Endothelial cell of umbilical vein (primary cell): ENCODE measurements around the gene GPR42. TPM values are rescaled to one million over a fixed set of nuclear protein-coding genes. Genes with fewer than 3 reads are reported as not detected.

ENCODE experiments used
- BruUV-seq: library from RNA; stranded (reverse); fragments of 400-500 nt; replicated peaks from 2 replicates; lab custom pipeline; 2021; lab: Mats Ljungman, UMichigan
- CTCF ChIA-PET: fragments of 300-600, 350-600 bp; sonication (Branson Sonifier 250); formaldehyde crosslinking; loops from one replicate; lab custom pipeline; 2021; ENCODE audit warnings: antibody characterized with exemption, inconsistent platforms; lab: Charles Lee
- POLR2A ChIA-PET: fragments of 300-600, 350-600 bp; sonication (Branson Sonifier 250); formaldehyde crosslinking; loops from one replicate; lab custom pipeline; 2021; ENCODE audit warnings: antibody characterized with exemption, inconsistent platforms; lab: Charles Lee
- DNase-seq: peaks from one replicate; pipeline ENCODE4 v3.0.0-alpha.2; 2011; ENCODE audit warnings: low read depth, low spot score
- FAIRE-seq: peaks from 2 replicates; lab custom pipeline; 2011; peaks lifted over from hg19 to GRCh38; lab: Jason Lieb, UNC
- H2AFZ ChIP-seq: 2 replicates; pipeline ENCODE4 v1.6.0; 2012; ENCODE audit warnings: low read depth, low read length, control low read depth, inconsistent platforms
- H3K27ac ChIP-seq: 2 replicates; pipeline ENCODE4 v1.5.1; 2011; ENCODE audit warnings: low read depth, mild to moderate bottlenecking, control low read depth, low read length, moderate library complexity; ENCODE audit not compliant: insufficient read depth
- H3K27me3 ChIP-seq, 2 experiments: 2 replicates each; pipeline versions ENCODE4 v1.6.0 to v1.6.1; 2011; ENCODE audit warnings: low read length in 2 of 2, mixed read lengths in 1 of 2; ENCODE audit not compliant: control insufficient read depth in 2 of 2, insufficient read depth in 2 of 2
- H3K36me3 ChIP-seq, 2 experiments: 2 replicates in 1 of 2; 3 replicates in 1 of 2; pipeline ENCODE4 v1.5.1; 2011; ENCODE audit warnings: low read length in 2 of 2, mild to moderate bottlenecking in 1 of 2, moderate library complexity in 1 of 2; ENCODE audit not compliant: control insufficient read depth in 2 of 2, insufficient read depth in 2 of 2; ENCODE audit errors: extremely low read depth in 1 of 2
- H3K4me1 ChIP-seq: 3 replicates; pipeline ENCODE4 v1.5.1; 2011; ENCODE audit warnings: mild to moderate bottlenecking, low read length; ENCODE audit not compliant: control insufficient read depth, insufficient read depth; ENCODE audit errors: extremely low read depth
- H3K4me2 ChIP-seq: 2 replicates; pipeline ENCODE4 v1.6.1; 2011; ENCODE audit warnings: low read length, control low read depth, mixed read lengths; ENCODE audit not compliant: insufficient read depth
- H3K4me3 ChIP-seq, 3 experiments: fragments of 200-600 bp in 1 of 3; sonication (generic), shearing (Covaris generic) in 1 of 3; replicated peaks in 1 of 3; 2 replicates each; pipeline ENCODE4 v1.5.1; 2011 to 2016; ENCODE audit warnings: control low read depth in 3 of 3, low read length in 3 of 3, mild to moderate bottlenecking in 2 of 3, inconsistent platforms in 1 of 3, low read depth in 1 of 3, moderate library complexity in 1 of 3; ENCODE audit not compliant: insufficient read depth in 1 of 3
- H3K79me2 ChIP-seq: 2 replicates; pipeline ENCODE4 v1.6.0; 2012; ENCODE audit warnings: low read length, inconsistent platforms; ENCODE audit not compliant: control insufficient read depth, insufficient read depth
- H3K9ac ChIP-seq: replicated peaks from 2 replicates; pipeline ENCODE3; 2011; ENCODE audit warnings: low read length, control low read depth; ENCODE audit not compliant: insufficient read depth; ENCODE audit errors: extremely low read depth
- H3K9me1 ChIP-seq: replicated peaks from 3 replicates; pipeline ENCODE4 v1.6.0; 2011; ENCODE audit warnings: mild to moderate bottlenecking, low read length; ENCODE audit not compliant: control insufficient read depth, insufficient read depth; ENCODE audit errors: extremely low read depth
- H3K9me3 ChIP-seq: replicated peaks from 2 replicates; pipeline ENCODE4 v1.5.1; 2012; ENCODE audit warnings: low read length, inconsistent platforms; ENCODE audit not compliant: control insufficient read depth, insufficient read depth
- H4K20me1 ChIP-seq: replicated peaks from 2 replicates; pipeline ENCODE3; 2011; ENCODE audit warnings: mild to moderate bottlenecking, low read length; ENCODE audit not compliant: control insufficient read depth, insufficient read depth; ENCODE audit errors: extremely low read depth
- EZH2 ChIP-seq: IDR thresholded peaks from 2 replicates; pipeline ENCODE4 v1.6.1; 2012; ENCODE audit warnings: borderline replicate concordance, low read depth, mild to moderate bottlenecking, moderate library complexity, low read length, inconsistent platforms; ENCODE audit not compliant: severe bottlenecking
- FOS ChIP-seq: IDR thresholded peaks from 2 replicates; pipeline ENCODE4 v1.6.1; 2011; ENCODE audit warnings: mild to moderate bottlenecking, low read length, moderate library complexity, borderline replicate concordance; ENCODE audit not compliant: insufficient read depth
- GATA2 ChIP-seq: IDR thresholded peaks from 2 replicates; pipeline ENCODE4 v1.7.0; 2011; ENCODE audit warnings: low read depth, mild to moderate bottlenecking, moderate library complexity, mixed read lengths, low read length; ENCODE audit not compliant: insufficient read length, insufficient read depth
- JUN ChIP-seq: IDR thresholded peaks from 2 replicates; pipeline ENCODE4 v1.6.1; 2011; ENCODE audit warnings: borderline replicate concordance, low read depth; ENCODE audit not compliant: insufficient read length, insufficient read depth
- MYC ChIP-seq: IDR thresholded peaks from one replicate; pipeline ENCODE4 v1.6.1; 2011; ENCODE audit warnings: mild to moderate bottlenecking, low read depth, low read length
- POLR2A ChIP-seq: IDR thresholded peaks from 2 replicates; pipeline ENCODE4 v1.6.1; 2012; ENCODE audit warnings: low read depth, mild to moderate bottlenecking, control low read depth, low read length
- POLR2AphosphoS5 ChIP-seq: IDR thresholded peaks from 2 replicates; pipeline ENCODE4 v1.6.1; 2012; ENCODE audit warnings: low read depth, mild to moderate bottlenecking, control low read depth, low read length, moderate library complexity; ENCODE audit not compliant: insufficient read depth
- dilution Hi-C: fragments of 300-500 bp; cut with MboI; formaldehyde crosslinking; loops from one replicate; pipeline ENCODE4 v1.15.0; 2019; ENCODE audit warnings: low sequenced_read_pairs; ENCODE audit not compliant: extremely low pct_ligation_motif_present
- intact Hi-C: fragments of 100-400 bp; cut with micrococcal nuclease; formaldehyde crosslinking; loops from one replicate; pipeline ENCODE4 v1.10.0; 2022
- polyA plus RNA-seq, 4 experiments: library from polyadenylated mRNA; depleted of rRNA in 3 of 4; stranded (reverse) in 3 of 4; unstranded in 1 of 4; fragments of >200 nt; gene quantifications; 2 replicates each; pipeline versions ENCODE4 v1.2.1 to v1.2.3, GENCODE V29; 2011 to 2012; ENCODE audit warnings: missing spikeins in 1 of 4
- total RNA-seq: library from RNA; stranded (reverse); gene quantifications from 2 replicates; pipeline ENCODE4 v1.2.3, GENCODE V29; 2021
- TF ChIP-seq, protein P1 (sequence below), 2 donors: IDR thresholded peaks; 1 replicate in 1 of 2; 2 replicates in 1 of 2; pipeline ENCODE4 v1.5.1; 2011; ENCODE audit warnings: low read length in 2 of 2, mild to moderate bottlenecking in 2 of 2, moderate library complexity in 2 of 2, control low read depth in 1 of 2, inconsistent platforms in 1 of 2, low read depth in 1 of 2; ENCODE audit not compliant: insufficient read depth in 1 of 2; ENCODE audit errors: extremely low read depth in 1 of 2
- TF ChIP-seq, protein P2 (sequence below): IDR thresholded peaks from 2 replicates; pipeline ENCODE4 v1.6.1; 2011; ENCODE audit not compliant: insufficient read depth, insufficient read length

Gene GPR42
- total and polyA plus RNA-seq, 2 donors (not counting 3 experiments of a cell fraction or from before 2014, with no cell fraction given), result not detected

DNA sequence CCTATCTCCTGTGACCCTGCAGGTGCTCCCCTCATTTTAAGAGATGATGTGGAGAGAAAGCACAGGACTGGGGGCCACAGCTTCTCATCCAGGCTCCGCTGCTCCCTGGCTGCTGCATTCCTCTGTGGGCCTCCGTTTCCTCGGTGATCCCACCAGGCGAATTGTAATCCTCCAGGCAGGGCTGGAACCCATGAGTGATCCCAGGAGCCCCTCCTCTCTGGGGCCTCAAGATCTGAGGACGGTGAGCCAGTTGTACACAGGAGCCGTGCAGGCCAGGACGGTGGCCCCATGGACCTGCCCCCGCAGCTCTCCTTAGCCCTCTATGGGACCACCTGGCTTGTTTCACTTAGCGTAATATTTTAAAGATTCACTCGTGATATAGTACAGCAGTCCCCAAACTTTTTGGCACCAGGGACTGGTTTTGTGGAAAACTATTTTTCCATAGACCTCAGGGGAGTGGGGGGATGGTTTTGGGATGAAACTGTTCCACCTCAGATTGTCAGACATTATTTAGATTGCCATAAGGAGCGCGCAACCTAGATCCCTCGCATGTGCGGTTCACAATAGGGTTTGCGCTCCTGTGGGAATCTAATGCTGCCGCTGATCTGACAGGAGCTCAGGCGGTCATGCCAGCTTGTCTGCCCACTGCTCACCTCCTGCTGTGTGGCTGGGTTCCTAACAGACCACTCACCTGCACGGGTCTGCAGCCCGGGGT is 7.0 kb upstream of the GPR42 start:
- H2AFZ ChIP-seq, result no peak overlapping the region
- H3K9ac ChIP-seq, result no peak overlapping the region
- FAIRE-seq, result no peak
- no peaks in the 10 kb centered on the region for H3K79me2 ChIP-seq
- intact Hi-C loops, result no loop called here
- no peaks in the 10 kb centered on the region for H3K36me3 ChIP-seq
- H3K27me3 ChIP-seq, result peaks cover 0 to 2% of the 10 kb centered on the region in 2 experiments
- dilution Hi-C loops, result no loop called here
- no peak overlapping the region for H3K27ac ChIP-seq
- no TSS peak for BruUV-seq
- no peaks in the 10 kb centered on the region for H3K9me1 ChIP-seq
- ChIA-PET CTCF (interaction anchor here (0.6 to 1.2 kb wide), 2 partner anchors 9 to 11 kb away, joined by 3 read pairs; no protein-coding TSS in a partner anchor), POLR2A (no interaction called here)
- no peaks in the 10 kb centered on the region for H3K4me1 ChIP-seq
- no peaks in the 10 kb centered on the region for H4K20me1 ChIP-seq
- H3K9me3 ChIP-seq, result no peaks in the 10 kb centered on the region
- DNase-seq, result no peak
- no peak for TF ChIP-seq FOS
- TF ChIP-seq EZH2, result no peak
- TF ChIP-seq, protein P1, sequence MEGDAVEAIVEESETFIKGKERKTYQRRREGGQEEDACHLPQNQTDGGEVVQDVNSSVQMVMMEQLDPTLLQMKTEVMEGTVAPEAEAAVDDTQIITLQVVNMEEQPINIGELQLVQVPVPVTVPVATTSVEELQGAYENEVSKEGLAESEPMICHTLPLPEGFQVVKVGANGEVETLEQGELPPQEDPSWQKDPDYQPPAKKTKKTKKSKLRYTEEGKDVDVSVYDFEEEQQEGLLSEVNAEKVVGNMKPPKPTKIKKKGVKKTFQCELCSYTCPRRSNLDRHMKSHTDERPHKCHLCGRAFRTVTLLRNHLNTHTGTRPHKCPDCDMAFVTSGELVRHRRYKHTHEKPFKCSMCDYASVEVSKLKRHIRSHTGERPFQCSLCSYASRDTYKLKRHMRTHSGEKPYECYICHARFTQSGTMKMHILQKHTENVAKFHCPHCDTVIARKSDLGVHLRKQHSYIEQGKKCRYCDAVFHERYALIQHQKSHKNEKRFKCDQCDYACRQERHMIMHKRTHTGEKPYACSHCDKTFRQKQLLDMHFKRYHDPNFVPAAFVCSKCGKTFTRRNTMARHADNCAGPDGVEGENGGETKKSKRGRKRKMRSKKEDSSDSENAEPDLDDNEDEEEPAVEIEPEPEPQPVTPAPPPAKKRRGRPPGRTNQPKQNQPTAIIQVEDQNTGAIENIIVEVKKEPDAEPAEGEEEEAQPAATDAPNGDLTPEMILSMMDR (IDR thresholded peaks at IDR 0.05; ENCODE audit: extremely low read depth in 1 of 2, insufficient read depth in 1 of 2, low read depth in 1 of 2, low read length in 2 of 2), result no peak
- no peak for TF ChIP-seq JUN
- TF ChIP-seq POLR2A, result no peak
- no peak for TF ChIP-seq GATA2
- no peak for TF ChIP-seq POLR2AphosphoS5
- TF ChIP-seq MYC, result no peak
- TF ChIP-seq, protein P2, sequence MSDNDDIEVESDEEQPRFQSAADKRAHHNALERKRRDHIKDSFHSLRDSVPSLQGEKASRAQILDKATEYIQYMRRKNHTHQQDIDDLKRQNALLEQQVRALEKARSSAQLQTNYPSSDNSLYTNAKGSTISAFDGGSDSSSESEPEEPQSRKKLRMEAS, result no peak
- no peak overlapping the region for H3K4me2 ChIP-seq
- no peak overlapping the region for H3K4me3 ChIP-seq
